H1 (cell line): ENCODE results near the gene L1TD1. TPM values are rescaled to one million over a fixed set of nuclear protein-coding genes. Genes with fewer than 3 reads are reported as not detected.

ENCODE experiments used
- CTCF ChIA-PET: fragments of 300-600 bp; sonication (Branson Sonifier 250); formaldehyde crosslinking; loops from one replicate; lab custom pipeline; 2021; ENCODE audit not compliant: partially characterized antibody; lab: Charles Lee
- POLR2A ChIA-PET: fragments of 300-600 bp; sonication (Branson Sonifier 250); formaldehyde crosslinking; loops from one replicate; lab custom pipeline; 2021; ENCODE audit warnings: inconsistent platforms; ENCODE audit not compliant: partially characterized antibody; lab: Charles Lee
- DNase-seq, 2 experiments: peaks; one replicate each; pipeline versions ENCODE4 v3.0.0 to v3.0.0-alpha.2; 2010 to 2022; ENCODE audit warnings: low spot score in 2 of 2, low read depth in 1 of 2, mixed read lengths in 1 of 2
- FAIRE-seq: peaks from 2 replicates; lab custom pipeline; 2011; peaks lifted over from hg19 to GRCh38; lab: Jason Lieb, UNC
- H2AFZ ChIP-seq: 2 replicates; pipeline ENCODE4 v1.8.1; 2012; ENCODE audit warnings: low read length, inconsistent platforms
- H2AK5ac ChIP-seq: 2 replicates; pipeline ENCODE4 v1.6.1; 2013; ENCODE audit warnings: low read depth, low read length
- H2BK120ac ChIP-seq: replicated peaks from 2 replicates; pipeline ENCODE3; 2013; ENCODE audit warnings: low read depth, low read length, inconsistent platforms
- H2BK12ac ChIP-seq: 2 replicates; pipeline ENCODE4 v1.6.1; 2013; ENCODE audit warnings: low read depth, low read length
- H2BK15ac ChIP-seq: 2 replicates; pipeline ENCODE4 v1.6.1; 2013; ENCODE audit warnings: low read length
- H2BK20ac ChIP-seq: 2 replicates; pipeline ENCODE4 v1.6.1; 2013; ENCODE audit warnings: low read length
- H2BK5ac ChIP-seq: 2 replicates; pipeline ENCODE4 v1.6.1; 2013; ENCODE audit warnings: low read depth, low read length
- H3K14ac ChIP-seq: 2 replicates; pipeline ENCODE4 v1.6.1; 2013; ENCODE audit warnings: inconsistent platforms; ENCODE audit not compliant: insufficient read length
- H3K18ac ChIP-seq: 2 replicates; pipeline ENCODE4 v1.6.1; 2013; ENCODE audit warnings: low read length; ENCODE audit errors: extremely low read depth
- H3K23ac ChIP-seq: 2 replicates; pipeline ENCODE4 v1.6.1; 2013; ENCODE audit warnings: inconsistent platforms; ENCODE audit not compliant: insufficient read length
- H3K23me2 ChIP-seq: 2 replicates; pipeline ENCODE4 v1.6.1; 2013; ENCODE audit warnings: low read depth, low read length
- H3K27ac ChIP-seq: 2 replicates; pipeline ENCODE4 v1.6.1; 2011; ENCODE audit warnings: low read depth, low read length, inconsistent platforms
- H3K27me3 ChIP-seq, 4 experiments: replicated peaks in 1 of 4; 1 replicate in 1 of 4; 2 replicates in 3 of 4; pipeline versions ENCODE4 v1.6.1 to v1.8.1; 2011 to 2013; ENCODE audit warnings: low read length in 3 of 4, mild to moderate bottlenecking in 3 of 4, inconsistent platforms in 2 of 4, mixed read lengths in 2 of 4, moderate library complexity in 1 of 4; ENCODE audit not compliant: control insufficient read depth in 3 of 4, insufficient read depth in 3 of 4; ENCODE audit errors: extremely low read depth in 1 of 4
- H3K36me3 ChIP-seq, 4 experiments: 2 replicates each; pipeline versions ENCODE4 v1.6.1 to v1.8.1; 2011 to 2013; ENCODE audit warnings: mild to moderate bottlenecking in 4 of 4, low read length in 3 of 4, moderate library complexity in 2 of 4, control low read depth in 1 of 4, inconsistent platforms in 1 of 4; ENCODE audit not compliant: insufficient read depth in 4 of 4, control insufficient read depth in 2 of 4
- H3K4ac ChIP-seq: replicated peaks from 2 replicates; pipeline ENCODE3; 2013; ENCODE audit warnings: low read length, low read depth, mixed read lengths, inconsistent platforms; ENCODE audit not compliant: insufficient read length
- H3K4me1 ChIP-seq, 4 experiments: replicated peaks in 1 of 4; 1 replicate in 1 of 4; 2 replicates in 3 of 4; pipeline versions ENCODE4 v1.6.1 to v1.8.1; 2011 to 2013; ENCODE audit warnings: low read length in 3 of 4, inconsistent platforms in 2 of 4, mixed read lengths in 1 of 4; ENCODE audit not compliant: insufficient read depth in 4 of 4, control insufficient read depth in 3 of 4
- H3K4me2 ChIP-seq, 2 experiments: 2 replicates each; pipeline versions ENCODE4 v1.6.1 to v1.8.1; 2011 to 2013; ENCODE audit warnings: low read depth in 2 of 2, low read length in 2 of 2, control low read depth in 1 of 2, inconsistent platforms in 1 of 2, mild to moderate bottlenecking in 1 of 2; ENCODE audit not compliant: insufficient read depth in 1 of 2
- H3K4me3 ChIP-seq, 4 experiments: fragments of 200-600, 300-600 bp in 1 of 4; sonication (generic), shearing (Covaris generic), sonication (Bioruptor Twin) in 1 of 4; 2 replicates each; pipeline versions ENCODE4 v1.5.1 to v1.8.1; 2011 to 2016; ENCODE audit warnings: low read length in 4 of 4, low read depth in 3 of 4, control low read depth in 2 of 4, inconsistent platforms in 2 of 4, mild to moderate bottlenecking in 2 of 4, mixed read lengths in 1 of 4, moderate library complexity in 1 of 4; ENCODE audit not compliant: insufficient read depth in 2 of 4; ENCODE audit errors: extremely low read depth in 1 of 4
- H3K56ac ChIP-seq: replicated peaks from 2 replicates; pipeline ENCODE3; 2013; ENCODE audit warnings: low read depth, mild to moderate bottlenecking, mixed read lengths, low read length, inconsistent platforms; ENCODE audit not compliant: insufficient read length
- H3K79me1 ChIP-seq: 2 replicates; pipeline ENCODE4 v1.6.1; 2013; ENCODE audit warnings: low read depth, low read length, control low read depth
- H3K79me2 ChIP-seq, 2 experiments: 2 replicates each; pipeline versions ENCODE4 v1.6.1 to v1.8.1; 2012 to 2013; ENCODE audit warnings: low read length in 2 of 2, mild to moderate bottlenecking in 2 of 2, inconsistent platforms in 1 of 2; ENCODE audit not compliant: insufficient read depth in 2 of 2, control insufficient read depth in 1 of 2
- H3K9ac ChIP-seq, 4 experiments: replicated peaks in 1 of 4; 1 replicate in 1 of 4; 2 replicates in 3 of 4; pipeline versions ENCODE4 v1.6.1 to v1.8.1; 2011 to 2013; ENCODE audit warnings: low read depth in 3 of 4, low read length in 3 of 4, control low read depth in 2 of 4, mild to moderate bottlenecking in 2 of 4, moderate library complexity in 2 of 4, inconsistent platforms in 1 of 4; ENCODE audit errors: extremely low read depth in 1 of 4
- H3K9me3 ChIP-seq, 2 experiments: 2 replicates each; pipeline versions ENCODE4 v1.6.1 to v1.8.1; 2012 to 2013; ENCODE audit warnings: mild to moderate bottlenecking in 2 of 2, moderate library complexity in 2 of 2, control low read depth in 1 of 2, inconsistent platforms in 1 of 2, low read depth in 1 of 2, low read length in 1 of 2, mixed read lengths in 1 of 2; ENCODE audit not compliant: insufficient read depth in 2 of 2
- H4K20me1 ChIP-seq, 2 experiments: replicated peaks in 1 of 2; 2 replicates each; pipeline versions ENCODE3 to v1.8.1; 2011 to 2013; ENCODE audit warnings: inconsistent platforms in 2 of 2, low read length in 2 of 2, mild to moderate bottlenecking in 1 of 2; ENCODE audit not compliant: insufficient read depth in 2 of 2, control insufficient read depth in 1 of 2
- H4K5ac ChIP-seq: 2 replicates; pipeline ENCODE4 v1.6.1; 2013; ENCODE audit warnings: low read length, low read depth, mixed read lengths, inconsistent platforms; ENCODE audit not compliant: insufficient read length
- H4K8ac ChIP-seq: 2 replicates; pipeline ENCODE4 v1.8.0; 2013; ENCODE audit warnings: mild to moderate bottlenecking, moderate library complexity, low read length, inconsistent platforms; ENCODE audit not compliant: insufficient read depth; ENCODE audit errors: extremely low read depth
- H4K91ac ChIP-seq: replicated peaks from 2 replicates; pipeline ENCODE3; 2013; ENCODE audit warnings: low read length, mixed read lengths, inconsistent platforms; ENCODE audit not compliant: insufficient read length
- CBX5 ChIP-seq: fragments of 300-800, 300-1000 bp; sonication (generic); IDR thresholded peaks from 2 replicates; pipeline ENCODE4 v1.7.1; 2016; ENCODE audit warnings: antibody characterized with exemption, low read length, low read depth
- CREB1 ChIP-seq: IDR thresholded peaks from 2 replicates; pipeline ENCODE4 v1.6.1; 2012; ENCODE audit warnings: inconsistent platforms
- GABPA ChIP-seq: IDR thresholded peaks from 2 replicates; pipeline ENCODE4 v1.6.1; 2011; ENCODE audit warnings: mild to moderate bottlenecking, low read length, moderate library complexity, borderline replicate concordance; ENCODE audit not compliant: insufficient read depth
- GTF2F1 ChIP-seq: IDR thresholded peaks from 2 replicates; pipeline ENCODE4 v1.6.1; 2012; ENCODE audit warnings: low read depth, low read length, improper control_type of control experiment, borderline replicate concordance
- NANOG ChIP-seq: IDR thresholded peaks from 2 replicates; pipeline ENCODE4 v1.6.1; 2011; ENCODE audit warnings: low read length, low read depth, mild to moderate bottlenecking, inconsistent platforms; ENCODE audit not compliant: insufficient read depth, poor library complexity, severe bottlenecking
- RXRA ChIP-seq: IDR thresholded peaks from 2 replicates; pipeline ENCODE4 v1.6.1; 2011; ENCODE audit warnings: low read depth, mild to moderate bottlenecking, low read length, moderate library complexity; ENCODE audit not compliant: insufficient read depth
- YY1 ChIP-seq: IDR thresholded peaks from 2 replicates; pipeline ENCODE4 v1.6.1; 2011; ENCODE audit warnings: low read depth, mild to moderate bottlenecking, low read length
- WGBS, 2 experiments: shearing (Covaris generic) in 1 of 2; methylation state at CpG; one replicate each; pipeline versions ENCODE4 v1.1.6 to v1.1.7; 2013 to 2015; ENCODE audit warnings: low lambda C conversion rate in 2 of 2, mixed read lengths in 2 of 2, inconsistent platforms in 1 of 2, low coverage in 1 of 2, missing lambda C conversion rate in 1 of 2; ENCODE audit not compliant: insufficient replicate concordance in 2 of 2, insufficient coverage in 1 of 2, insufficient read length in 1 of 2; ENCODE audit errors: extremely low coverage in 1 of 2, missing lambda C conversion rate in 1 of 2; 5-methylcytosine and 5-hydroxymethylcytosine counted together
- polyA plus RNA-seq, 7 experiments: library from polyadenylated mRNA; depleted of rRNA in 3 of 7; stranded (reverse) in 5 of 7; unstranded in 2 of 7; fragments of >200 nt in 5 of 7; fragments of 200-250 nt in 2 of 7; gene quantifications; 1 replicate in 5 of 7; 2 replicates in 1 of 7; 4 replicates in 1 of 7; pipeline versions ENCODE4 v1.2.1 to v1.2.3, GENCODE V29; 2011 to 2013; ENCODE audit warnings: missing spikeins in 2 of 7, mixed read lengths in 2 of 7
- total RNA-seq: library from RNA; stranded (reverse); fragmentation: NEBNext Ultra II Directional; extraction: Animal tissue kit (Norgen Biotek cat#: 25700); gene quantifications from 2 replicates; pipeline ENCODE4 v1.2.1, GENCODE V29; 2021
- TF ChIP-seq, protein P1 (sequence below): IDR thresholded peaks from 2 replicates; pipeline ENCODE4 v1.6.1; 2011; ENCODE audit warnings: low read length, improper control_type of control experiment

L1TD1 gene
- total and polyA plus RNA-seq, 2 of the 8 experiments (the other 6 are each of a cell fraction or from before 2014, with no cell fraction given) = 35.3 to 441 TPM

DNA sequence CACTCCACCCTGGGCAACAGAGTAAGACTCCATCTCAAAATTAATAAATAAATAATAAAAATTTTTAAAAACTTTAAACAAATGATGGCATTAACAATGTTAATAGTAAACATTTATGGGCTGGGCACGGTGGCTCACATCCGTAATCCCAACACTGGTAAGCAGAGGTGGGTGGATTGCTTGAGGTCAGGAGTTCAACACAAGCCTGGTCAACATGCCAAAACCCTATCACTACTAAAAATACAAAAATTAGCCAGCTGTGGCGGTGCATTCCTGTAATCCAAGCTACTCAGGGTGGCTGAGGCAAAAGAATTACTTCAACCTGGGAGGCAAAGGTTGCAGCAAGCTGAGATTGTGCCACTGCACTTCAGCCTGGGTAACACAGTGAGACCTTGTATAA, 9.0 kb upstream of the L1TD1 start:
- Histone ChIP-seq H3K14ac (no peak overlapping the region), H2BK15ac (0 out of 2 replicates have a peak overlapping the region, but pooled peaks have one; percentile 77), H3K9me3 (no peaks in the 10 kb centered on the region; a peak in 1 of 4 replicates), H4K5ac (no peak overlapping the region), H4K20me1 (no peaks in the 10 kb centered on the region), H3K27ac (no peak overlapping the region; the same call in 1 of the 2 replicates), H4K8ac (no peak overlapping the region), H3K4ac (no peak overlapping the region), H3K36me3 (no peaks in the 10 kb centered on the region), H2BK5ac (no peak overlapping the region), H3K4me3 (no peak overlapping the region), H4K91ac (no peak overlapping the region), H3K27me3 (no peaks in the 10 kb centered on the region), H3K56ac (no peak overlapping the region), H2BK12ac (peak overlapping the region; percentile 75; the same call in 1 of the 2 replicates), H3K23ac (no peak overlapping the region), H3K4me2 (no peak overlapping the region), H3K23me2 (no peaks in the 10 kb centered on the region), H3K4me1 (peaks cover 7 to 25% (median 16%) of the 10 kb centered on the region in 4 experiments; a peak in 5 of 7 replicates), H2BK20ac (no peak overlapping the region), H2AFZ (no peak overlapping the region), H3K79me2 (no peaks in the 10 kb centered on the region), H3K79me1 (no peaks in the 10 kb centered on the region; the same call in 1 of the 2 replicates), H2AK5ac (no peak overlapping the region), H3K18ac (peak overlapping the region; percentile 13; the same call in 1 of the 2 replicates), H3K9ac (no peak overlapping the region), H2BK120ac (peak overlapping the region; percentile 54)
- DNase-seq (no peak), FAIRE-seq (no peak)
- CTCF ChIA-PET = interaction anchor here (1.1 to 3.8 kb wide), 4 partner anchors 10 to 44 kb away, joined by 3 to 20 read pairs (median 7); no protein-coding TSS in a partner anchor
- 96% methylated on average over 3 of the region's 3 CpGs; no CpG with 5 or more reads in 1 of the 2 experiments for WGBS, 2 experiments
- POLR2A ChIA-PET = interaction anchor here (0.6 to 27.8 kb wide), 3 partner anchors 11 to 46 kb away, joined by 3 to 1232 read pairs (median 46); partner anchors contain the start of gene L1TD1
- TF ChIP-seq, protein P1, sequence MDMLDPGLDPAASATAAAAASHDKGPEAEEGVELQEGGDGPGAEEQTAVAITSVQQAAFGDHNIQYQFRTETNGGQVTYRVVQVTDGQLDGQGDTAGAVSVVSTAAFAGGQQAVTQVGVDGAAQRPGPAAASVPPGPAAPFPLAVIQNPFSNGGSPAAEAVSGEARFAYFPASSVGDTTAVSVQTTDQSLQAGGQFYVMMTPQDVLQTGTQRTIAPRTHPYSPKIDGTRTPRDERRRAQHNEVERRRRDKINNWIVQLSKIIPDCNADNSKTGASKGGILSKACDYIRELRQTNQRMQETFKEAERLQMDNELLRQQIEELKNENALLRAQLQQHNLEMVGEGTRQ = no peak
- TF ChIP-seq RXRA (no peak), YY1 (no peak), GTF2F1 (no peak), NANOG (no peak), GABPA (no peak), CBX5 (no peak), CREB1 (no peak)
